Sigmoid colon (tissue), 4 donors: ENCODE measurements around the gene COLEC11.

ENCODE experiments used
- EP300 ChIP-seq, 4 donors: sonication (generic); formaldehyde crosslinking; IDR thresholded peaks; one replicate each; pipeline ENCODE4 v1.6.1; 2017; ENCODE audit warnings: antibody characterized with exemption in 4 of 4
- POLR2A ChIP-seq, 2 donors: fragments of 450-650 bp; IDR thresholded peaks; one replicate each; pipeline ENCODE4 v1.6.1; 2016; ENCODE audit warnings: antibody characterized with exemption in 2 of 2, mild to moderate bottlenecking in 2 of 2, moderate library complexity in 2 of 2
- POLR2AphosphoS5 ChIP-seq, 4 donors: sonication (generic); formaldehyde crosslinking; IDR thresholded peaks; one replicate each; pipeline ENCODE4 v1.6.1; 2017; ENCODE audit warnings: antibody characterized with exemption in 4 of 4
- TF ChIP-seq, protein P1 (sequence below), 4 experiments: fragments of 450-650 bp in 3 of 4; fragments of 200-600 bp in 1 of 4; IDR thresholded peaks; one replicate each; pipeline ENCODE4 v1.5.1; 2016 to 2019; ENCODE audit warnings: antibody characterized with exemption in 4 of 4, mild to moderate bottlenecking in 3 of 4, moderate library complexity in 2 of 4

- TF ChIP-seq POLR2A (IDR thresholded peaks at IDR 0.05) (no peak), EP300 (IDR thresholded peaks at IDR 0.05) (no peak), POLR2AphosphoS5 (IDR thresholded peaks at IDR 0.05) (no peak)
- TF ChIP-seq, protein P1, sequence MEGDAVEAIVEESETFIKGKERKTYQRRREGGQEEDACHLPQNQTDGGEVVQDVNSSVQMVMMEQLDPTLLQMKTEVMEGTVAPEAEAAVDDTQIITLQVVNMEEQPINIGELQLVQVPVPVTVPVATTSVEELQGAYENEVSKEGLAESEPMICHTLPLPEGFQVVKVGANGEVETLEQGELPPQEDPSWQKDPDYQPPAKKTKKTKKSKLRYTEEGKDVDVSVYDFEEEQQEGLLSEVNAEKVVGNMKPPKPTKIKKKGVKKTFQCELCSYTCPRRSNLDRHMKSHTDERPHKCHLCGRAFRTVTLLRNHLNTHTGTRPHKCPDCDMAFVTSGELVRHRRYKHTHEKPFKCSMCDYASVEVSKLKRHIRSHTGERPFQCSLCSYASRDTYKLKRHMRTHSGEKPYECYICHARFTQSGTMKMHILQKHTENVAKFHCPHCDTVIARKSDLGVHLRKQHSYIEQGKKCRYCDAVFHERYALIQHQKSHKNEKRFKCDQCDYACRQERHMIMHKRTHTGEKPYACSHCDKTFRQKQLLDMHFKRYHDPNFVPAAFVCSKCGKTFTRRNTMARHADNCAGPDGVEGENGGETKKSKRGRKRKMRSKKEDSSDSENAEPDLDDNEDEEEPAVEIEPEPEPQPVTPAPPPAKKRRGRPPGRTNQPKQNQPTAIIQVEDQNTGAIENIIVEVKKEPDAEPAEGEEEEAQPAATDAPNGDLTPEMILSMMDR (IDR thresholded peaks at IDR 0.05): no peak
Measured at GRCh38 chr2:3575534-3576262, 19.2 kb upstream of the COLEC11 start.
